Transverse colon (tissue), 4 donors: ENCODE measurements around the gene SLC30A7. TPM values are rescaled to one million over a fixed set of nuclear protein-coding genes. Genes with fewer than 3 reads are reported as not detected.

Experiments
- DNase-seq: peaks from one replicate; pipeline ENCODE4 v3.0.0-alpha.2; 2019
- H3K27ac ChIP-seq, 4 donors: fragments of 200-600 bp; sonication (generic); 2 replicates each; pipeline ENCODE4 v1.5.1; 2016 to 2018; ENCODE audit warnings: inconsistent platforms in 4 of 4
- H3K27me3 ChIP-seq: fragments of 200-600 bp; sonication (generic); 2 replicates; pipeline ENCODE4 v1.5.1; 2017; ENCODE audit warnings: inconsistent platforms
- H3K36me3 ChIP-seq, 4 donors: fragments of 200-600 bp; sonication (generic); 2 replicates each; pipeline ENCODE4 v1.5.1; 2017 to 2019; ENCODE audit warnings: inconsistent platforms in 4 of 4
- H3K4me1 ChIP-seq, 4 donors: fragments of 200-600 bp; sonication (generic); 2 replicates each; pipeline ENCODE4 v1.5.1; 2017 to 2020; ENCODE audit warnings: inconsistent platforms in 4 of 4
- H3K4me3 ChIP-seq, 4 donors: fragments of 200-600 bp; sonication (generic); 1 replicate in 1 of 4; 2 replicates in 3 of 4; pipeline versions ENCODE4 v1.5.1 to v1.6.1; 2017 to 2019; ENCODE audit warnings: inconsistent platforms in 4 of 4
- H3K9me3 ChIP-seq, 2 donors: fragments of 200-600 bp; sonication (generic); 2 replicates each; pipeline ENCODE4 v1.5.1; 2017 to 2019; ENCODE audit warnings: inconsistent platforms in 2 of 2
- EP300 ChIP-seq: sonication (generic); formaldehyde crosslinking; IDR thresholded peaks from one replicate; pipeline ENCODE4 v1.6.1; 2017; ENCODE audit warnings: antibody characterized with exemption, low read depth
- POLR2A ChIP-seq: fragments of 450-650 bp; IDR thresholded peaks from one replicate; pipeline ENCODE4 v1.6.1; 2016; ENCODE audit warnings: antibody characterized with exemption, mild to moderate bottlenecking, moderate library complexity
- POLR2AphosphoS5 ChIP-seq, 3 donors: sonication (generic); formaldehyde crosslinking; IDR thresholded peaks; one replicate each; pipeline ENCODE4 v1.6.1; 2016; ENCODE audit warnings: antibody characterized with exemption in 3 of 3
- WGBS, 2 donors: methylation state at CpG; one replicate each; pipeline ENCODE4 v1.1.5; 2018; ENCODE audit warnings: low coverage in 1 of 2; 5-methylcytosine and 5-hydroxymethylcytosine counted together
- in situ Hi-C, 4 donors: fragments of 200-750 bp; cut with MboI; loops; one replicate each; pipeline versions ENCODE4 v1.15.0 to v1.15.1; 2017; ENCODE audit warnings: low sequenced_read_pairs in 3 of 4, low pct_ligation_motif_present in 1 of 4, low pct_unique_long_range_greater_than_20kb in 1 of 4
- intact Hi-C: fragments of 100-400 bp; cut with DNase I; formaldehyde crosslinking; loops from one replicate; pipeline ENCODE4 v1.15.1; 2023; ENCODE audit warnings: low total_unique reads
- total RNA-seq, 4 donors: library from RNA; depleted of rRNA; stranded (reverse); fragments of >200 nt; gene quantifications; one replicate each; pipeline ENCODE4 v1.1.0, GENCODE V29; 2016
- TF ChIP-seq, protein P1 (sequence below), 5 experiments: fragments of 200-600 bp in 3 of 5; fragments of 450-650 bp in 2 of 5; sonication (generic) in 3 of 5; IDR thresholded peaks; 1 replicate in 2 of 5; 2 replicates in 3 of 5; pipeline ENCODE4 v1.5.1; 2016 to 2017; ENCODE audit warnings: antibody characterized with exemption in 5 of 5, inconsistent platforms in 3 of 5, mild to moderate bottlenecking in 2 of 5, moderate library complexity in 1 of 5

The SLC30A7 gene
- total RNA-seq, 4 donors from 2014 or later = 10.1 to 22.7 (median 17.5) TPM

DNA sequence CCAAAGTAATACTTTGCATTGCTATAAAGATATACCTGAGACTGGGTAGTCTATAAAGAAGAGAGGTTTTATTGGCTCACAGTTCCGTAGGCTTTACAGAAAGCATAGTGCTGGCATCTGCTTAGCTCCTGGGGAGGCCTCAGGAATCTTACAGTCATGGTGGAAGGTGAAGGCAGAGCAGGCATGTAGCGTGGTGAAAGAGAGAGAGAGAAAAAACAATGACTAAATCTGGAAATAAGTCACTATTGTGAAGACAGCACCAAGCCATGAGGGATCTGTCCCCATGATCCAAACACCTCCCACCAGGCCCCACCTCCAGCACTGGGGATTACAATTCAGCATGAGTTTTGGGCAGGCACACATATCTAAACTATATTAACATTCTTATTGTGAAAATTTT is 30.4 kb downstream of the SLC30A7 start:
- in situ Hi-C loops = loop anchor here in 2 of 4 donors (10.0 kb wide), 1 partner anchor 359 kb away; no protein-coding TSS in a partner anchor
- no peaks in the 10 kb centered on the region for H3K27me3 ChIP-seq
- no peaks in the 10 kb centered on the region for H3K4me1 ChIP-seq
- TF ChIP-seq EP300 (no peak), POLR2A (no peak), POLR2AphosphoS5 (IDR thresholded peaks at IDR 0.05) (no peak)
- TF ChIP-seq, protein P1, sequence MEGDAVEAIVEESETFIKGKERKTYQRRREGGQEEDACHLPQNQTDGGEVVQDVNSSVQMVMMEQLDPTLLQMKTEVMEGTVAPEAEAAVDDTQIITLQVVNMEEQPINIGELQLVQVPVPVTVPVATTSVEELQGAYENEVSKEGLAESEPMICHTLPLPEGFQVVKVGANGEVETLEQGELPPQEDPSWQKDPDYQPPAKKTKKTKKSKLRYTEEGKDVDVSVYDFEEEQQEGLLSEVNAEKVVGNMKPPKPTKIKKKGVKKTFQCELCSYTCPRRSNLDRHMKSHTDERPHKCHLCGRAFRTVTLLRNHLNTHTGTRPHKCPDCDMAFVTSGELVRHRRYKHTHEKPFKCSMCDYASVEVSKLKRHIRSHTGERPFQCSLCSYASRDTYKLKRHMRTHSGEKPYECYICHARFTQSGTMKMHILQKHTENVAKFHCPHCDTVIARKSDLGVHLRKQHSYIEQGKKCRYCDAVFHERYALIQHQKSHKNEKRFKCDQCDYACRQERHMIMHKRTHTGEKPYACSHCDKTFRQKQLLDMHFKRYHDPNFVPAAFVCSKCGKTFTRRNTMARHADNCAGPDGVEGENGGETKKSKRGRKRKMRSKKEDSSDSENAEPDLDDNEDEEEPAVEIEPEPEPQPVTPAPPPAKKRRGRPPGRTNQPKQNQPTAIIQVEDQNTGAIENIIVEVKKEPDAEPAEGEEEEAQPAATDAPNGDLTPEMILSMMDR (IDR thresholded peaks at IDR 0.05) = no peak
- H3K9me3 ChIP-seq = no peaks in the 10 kb centered on the region
- intact Hi-C loops = no loop called here
- H3K36me3 ChIP-seq = peaks cover 0 to 37% (median 0%) of the 10 kb centered on the region in 4 donors
- 96 to 97% methylated on average over 2 of the region's 2 CpGs for WGBS, 2 donors
- no peak for DNase-seq
- H3K4me3 ChIP-seq = no peak overlapping the region
- H3K27ac ChIP-seq = no peak overlapping the region

DNA sequence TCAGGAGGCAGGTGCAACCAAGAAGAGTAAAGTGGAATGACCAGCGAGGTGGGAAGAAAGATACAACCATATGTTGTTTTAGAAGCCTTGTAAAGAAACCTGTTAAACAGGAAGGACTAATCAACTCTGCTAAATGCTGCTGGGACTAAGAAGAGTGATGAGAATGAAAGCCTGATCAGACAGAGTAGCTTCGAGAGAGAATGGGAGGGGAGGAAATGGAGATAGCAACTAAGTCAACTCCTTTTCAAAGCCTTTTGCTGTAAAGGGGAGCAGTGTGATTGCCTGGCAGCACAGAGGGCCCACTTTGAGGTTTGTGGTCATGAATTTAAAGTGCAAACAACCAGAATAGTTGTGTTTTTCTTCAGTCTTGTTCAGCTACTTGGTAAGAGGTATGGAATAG is 31.4 kb downstream of the SLC30A7 start:
- intact Hi-C loops (no loop called here), in situ Hi-C loops (loop anchor here in 2 of 4 donors (10.0 kb wide), 1 partner anchor 358 kb away; no protein-coding TSS in a partner anchor)
- H3K36me3 ChIP-seq = peaks cover 0 to 34% (median 0%) of the 10 kb centered on the region in 4 donors
- 25 to 42% methylated on average over 2 of the region's 2 CpGs for WGBS, 2 donors
- no peaks in the 10 kb centered on the region for H3K9me3 ChIP-seq
- no peak for DNase-seq
- no peak overlapping the region for H3K4me3 ChIP-seq
- TF ChIP-seq, protein P1 (IDR thresholded peaks at IDR 0.05) = no peak
- H3K27ac ChIP-seq = no peak overlapping the region
- H3K4me1 ChIP-seq = no peaks in the 10 kb centered on the region
- H3K27me3 ChIP-seq = no peaks in the 10 kb centered on the region

DNA sequence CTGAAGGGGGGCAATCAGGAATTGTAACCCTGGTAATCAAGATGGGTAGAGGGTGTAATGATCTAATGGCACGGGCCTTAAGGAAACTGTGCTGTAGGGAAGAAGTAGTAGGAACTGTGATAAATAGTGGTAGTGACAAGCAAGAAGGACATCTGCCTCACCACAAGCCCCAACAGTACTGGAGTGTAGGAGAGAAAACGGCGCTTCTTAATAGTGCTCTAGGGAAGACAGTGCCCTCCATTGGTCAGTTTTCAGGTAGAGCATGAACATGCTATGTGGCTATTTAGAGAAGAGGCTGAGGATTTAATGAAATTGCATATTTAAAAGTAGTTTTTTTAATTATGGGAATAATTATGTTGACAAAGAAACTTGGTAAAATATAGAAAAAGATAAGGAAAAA is 32.2 kb downstream of the SLC30A7 start:
- no peak for DNase-seq
- no peaks in the 10 kb centered on the region for H3K27me3 ChIP-seq
- H3K27ac ChIP-seq = no peak overlapping the region
- 77 to 86% methylated on average over 3 of the region's 3 CpGs for WGBS, 2 donors
- no peaks in the 10 kb centered on the region for H3K9me3 ChIP-seq
- intact Hi-C loops = no loop called here
- in situ Hi-C loops = loop anchor here in 2 of 4 donors (10.0 kb wide), 1 partner anchor 357 kb away; no protein-coding TSS in a partner anchor
- H3K36me3 ChIP-seq = peaks cover 0 to 31% (median 0%) of the 10 kb centered on the region in 4 donors
- no peak overlapping the region for H3K4me3 ChIP-seq
- H3K4me1 ChIP-seq = no peaks in the 10 kb centered on the region
- TF ChIP-seq POLR2AphosphoS5 (IDR thresholded peaks at IDR 0.05) (no peak), EP300 (no peak), POLR2A (no peak)
- TF ChIP-seq, protein P1 (IDR thresholded peaks at IDR 0.05) = no peak

DNA sequence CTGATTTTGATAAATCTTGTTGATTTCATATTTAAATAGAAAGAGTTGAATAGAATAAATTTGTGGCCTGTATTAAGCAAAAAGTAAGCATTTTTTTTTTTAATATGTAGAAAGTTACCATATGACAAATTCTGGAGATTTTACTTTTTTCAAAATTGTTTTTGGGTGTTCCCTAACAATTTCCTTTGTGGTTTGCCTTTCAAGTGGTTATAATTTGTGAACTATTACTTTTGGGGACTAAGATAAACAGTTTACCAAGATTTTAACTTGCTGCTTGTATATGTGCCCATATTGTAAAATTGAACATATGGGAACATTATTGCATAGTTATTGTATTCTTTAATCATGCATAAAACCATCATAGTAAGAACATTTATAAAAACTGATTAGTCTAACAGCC is 34.6 kb downstream of the SLC30A7 start:
- no peak overlapping the region for H3K4me3 ChIP-seq
- peaks cover 0 to 9% (median 0%) of the 10 kb centered on the region in 4 donors for H3K36me3 ChIP-seq
- H3K4me1 ChIP-seq = no peaks in the 10 kb centered on the region
- no peaks in the 10 kb centered on the region for H3K9me3 ChIP-seq
- in situ Hi-C loops (no loop called here), intact Hi-C loops (no loop called here)
- no peak for DNase-seq
- H3K27ac ChIP-seq = no peak overlapping the region
- H3K27me3 ChIP-seq = no peaks in the 10 kb centered on the region
- TF ChIP-seq POLR2A (no peak), EP300 (no peak), POLR2AphosphoS5 (IDR thresholded peaks at IDR 0.05) (no peak)
- TF ChIP-seq, protein P1 (IDR thresholded peaks at IDR 0.05) = no peak
